Adipose tissue (tissue), 3 donors: ENCODE results near the gene UBLCP1. TPM values are rescaled to one million over a fixed set of nuclear protein-coding genes. Genes with fewer than 3 reads are reported as not detected.
"Not testable (repeated sequence)": the region's sequence is repeated elsewhere in the genome, so short reads cannot be mapped to it uniquely, and the experiment has no call there.

ENCODE experiments used
- H3K27ac ChIP-seq: one replicate; pipeline ENCODE4 v1.5.1; 2013; ENCODE audit warnings: low read depth, low read length
- WGBS, 3 donors: extraction: QIAGEN DNeasy Blood & Tissue Kit; methylation state at CpG; one replicate each; pipeline ENCODE4 v1.1.7; 2013; 5-methylcytosine and 5-hydroxymethylcytosine counted together
- polyA plus RNA-seq, 3 donors: library from polyadenylated mRNA; stranded (reverse); fragments of 200-250 nt; gene quantifications; one replicate each; pipeline ENCODE4 v1.2.3, GENCODE V29; 2013
- donor health status: healthy with polysubstance abuse.
- donor health status: Bipolar disorder and iron deficiency.
- donor health status: healthy.

UBLCP1 gene
- polyA plus RNA-seq, 3 donors: 8.1 to 26.3 (median 13.6) TPM

DNA sequence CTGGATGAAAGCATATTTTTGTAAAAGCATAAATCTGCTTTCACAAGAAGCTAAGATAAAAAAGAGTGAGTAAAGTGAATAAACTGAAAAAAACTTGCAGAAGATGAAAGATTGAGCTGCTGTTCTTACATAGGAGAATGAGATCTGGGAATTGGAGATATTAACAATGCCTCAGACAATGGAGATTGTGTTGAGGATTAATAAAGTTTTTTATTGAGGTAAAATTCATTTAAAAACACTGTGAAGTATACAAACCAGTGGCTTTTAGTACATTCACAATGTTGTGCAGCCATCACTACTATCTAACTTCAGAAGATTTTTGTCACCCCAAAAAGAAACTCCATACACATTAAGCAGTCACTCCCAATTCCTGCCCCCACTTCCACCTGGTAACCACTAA lies 19.7 kb upstream of the UBLCP1 start:
- no peak overlapping the region for H3K27ac ChIP-seq

DNA sequence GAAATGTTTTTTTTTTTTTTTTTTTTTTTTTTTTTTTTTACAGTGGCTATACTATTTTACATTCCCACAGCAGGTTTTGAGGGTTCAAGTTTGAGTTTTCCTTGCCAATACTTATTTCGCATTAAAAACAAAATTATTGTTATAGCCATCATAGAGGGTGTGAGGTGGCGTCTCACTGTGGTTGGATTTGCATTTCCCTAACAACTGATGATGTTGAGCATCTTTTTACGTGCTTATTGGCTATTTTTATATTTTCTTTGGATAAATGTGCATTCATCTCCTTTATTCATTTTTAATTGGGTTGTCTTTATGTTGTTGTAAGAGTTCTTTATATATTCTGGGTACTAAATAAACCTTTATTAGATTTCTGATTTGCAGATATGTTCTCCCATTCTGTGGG lies 18.9 kb upstream of the UBLCP1 start:
- 63 to 78% (median 72%) methylated on average over 3 of the region's 3 CpGs for WGBS, 3 donors
- H3K27ac ChIP-seq: no peak overlapping the region

- H3K27ac ChIP-seq: no peak overlapping the region
Measured at GRCh38 chr5:159244890-159245289, 18.2 kb upstream of the UBLCP1 start.

- WGBS, 3 donors: 60 to 84% (median 81%) methylated on average over 2 of the region's 2 CpGs
- H3K27ac ChIP-seq: no peak overlapping the region
Measured at GRCh38 chr5:159249158-159249557, 13.9 kb upstream of the UBLCP1 start.

- H3K27ac ChIP-seq: no peak overlapping the region
- 0 to 88% (median 45%) methylated on average over 1 of the region's 1 CpG for WGBS, 3 donors
Measured at GRCh38 chr5:159252195-159252594, 10.9 kb upstream of the UBLCP1 start.

DNA sequence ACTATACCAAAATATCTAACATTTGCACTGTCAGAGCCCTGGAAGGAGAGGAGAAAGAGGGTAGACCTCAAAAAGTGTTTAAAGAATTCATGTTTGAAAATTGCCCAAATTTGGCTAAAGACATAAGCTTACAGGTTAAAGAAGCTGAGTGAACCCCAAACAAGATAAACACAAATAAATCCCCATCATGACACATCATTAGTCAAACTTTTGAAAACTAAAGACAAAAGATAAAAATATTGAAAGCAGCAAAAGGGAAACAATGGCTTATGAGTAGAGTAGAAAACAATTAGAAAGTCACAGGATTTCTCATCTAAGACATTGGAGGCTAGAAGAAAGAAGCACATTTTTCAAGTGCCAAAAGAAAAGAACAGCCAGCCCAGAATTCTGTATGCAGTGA lies 6.1 kb upstream of the UBLCP1 start:
- no peak overlapping the region for H3K27ac ChIP-seq

DNA sequence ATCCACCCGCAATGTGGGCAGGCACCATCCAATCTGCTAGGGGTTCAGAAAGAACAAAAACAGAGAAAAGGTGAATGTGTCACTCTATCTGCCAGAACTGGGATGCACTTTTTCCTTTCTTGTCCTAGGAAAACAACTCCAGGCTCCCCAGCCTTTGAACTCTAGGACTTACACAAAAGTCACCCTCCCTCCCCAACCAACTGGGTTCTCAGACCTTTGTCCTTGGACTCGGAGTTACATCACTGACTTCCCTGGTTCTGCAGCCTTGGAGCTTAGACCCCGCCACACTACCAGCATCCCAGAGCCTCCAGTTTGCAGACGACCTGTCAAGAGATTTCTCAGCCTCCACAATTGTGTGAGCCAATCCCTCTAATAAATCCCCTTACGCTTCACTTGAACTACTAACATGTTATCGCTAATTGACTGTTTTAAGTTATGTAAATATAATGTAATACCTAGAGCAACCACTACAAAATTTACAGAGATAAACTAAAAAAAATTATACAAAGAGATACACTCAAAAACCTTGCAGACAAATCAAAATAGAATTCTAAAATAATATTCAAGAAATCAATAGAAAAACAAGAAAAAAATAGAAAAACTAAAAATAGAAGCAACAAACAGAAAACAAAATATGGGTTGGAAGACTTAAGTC lies 5.3 kb upstream of the UBLCP1 start:
- no peak overlapping the region for H3K27ac ChIP-seq
- 70 to 85% (median 79%) methylated on average over 6 of the region's 6 CpGs for WGBS, 3 donors

GRCh38 chr5:159258361-159258760 lies 4.7 kb upstream of the UBLCP1 start:
- no peak overlapping the region for H3K27ac ChIP-seq
- 92 to 98% (median 97%) methylated on average over 2 of the region's 2 CpGs for WGBS, 3 donors

DNA sequence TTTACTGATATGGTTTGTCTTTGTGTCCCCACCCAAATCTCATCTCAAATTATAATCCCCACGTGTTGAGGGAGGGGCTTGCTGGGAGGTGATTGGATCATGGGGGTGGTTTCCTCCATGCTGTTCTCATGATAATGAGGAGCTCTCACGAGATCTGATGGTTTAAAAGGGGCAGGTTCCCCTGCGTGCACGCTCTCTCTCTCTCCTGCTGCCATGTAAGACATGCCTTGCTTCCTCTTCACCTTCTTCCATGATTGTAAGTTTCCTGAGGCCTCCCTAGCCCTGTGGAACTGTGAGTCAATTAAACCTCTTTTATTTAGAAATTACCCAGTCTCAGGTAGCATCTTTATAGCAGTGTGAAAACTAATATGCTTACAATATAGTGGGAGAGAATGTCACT lies 2.9 kb upstream of the UBLCP1 start:
- not testable (repeated sequence) for H3K27ac ChIP-seq
- 56 to 71% (median 67%) methylated on average over 4 of the region's 4 CpGs for WGBS, 3 donors

DNA sequence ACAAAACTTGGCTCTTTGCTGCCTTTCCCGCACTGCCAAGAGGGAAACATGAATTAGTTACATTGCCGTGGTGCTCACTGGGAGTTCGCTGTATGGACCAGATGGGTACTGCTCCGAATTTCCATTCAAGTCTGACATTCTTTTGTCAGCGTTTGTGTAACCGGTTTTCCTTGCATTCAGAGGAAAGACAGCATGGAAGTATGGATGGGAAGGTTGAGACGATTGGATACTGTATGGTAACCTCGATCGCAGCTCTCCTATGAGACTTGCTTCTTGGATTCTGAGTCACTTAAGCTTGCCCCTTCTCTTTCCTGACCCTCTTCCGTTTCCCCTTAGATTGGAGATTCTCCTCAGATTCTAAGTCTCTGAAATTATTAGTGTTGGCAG lies 625 bp upstream of the UBLCP1 start:
- peak overlapping the region; percentile 45 for H3K27ac ChIP-seq
- WGBS, 3 donors: 8 to 29% (median 28%) methylated on average over 10 of the region's 10 CpGs

DNA sequence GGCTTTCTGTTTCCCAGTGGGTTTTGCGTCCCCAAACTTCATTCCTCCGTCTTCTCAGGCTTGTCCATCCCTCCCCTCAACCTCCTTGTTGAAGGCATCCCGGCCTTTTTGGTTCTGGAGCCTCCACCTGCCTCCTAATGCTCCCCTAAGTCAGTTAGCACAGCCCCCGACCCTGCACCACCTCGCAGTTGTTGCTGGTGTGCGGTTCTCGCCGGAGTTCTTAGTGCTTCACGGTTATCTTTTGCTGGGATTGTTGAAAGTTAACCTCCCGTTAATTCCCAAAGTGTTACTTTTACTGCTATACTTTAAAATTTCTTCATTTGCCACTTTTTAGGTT lies 447 bp downstream of the UBLCP1 start:
- peak overlapping the region; percentile 45 for H3K27ac ChIP-seq

GRCh38 chr5:159266764-159267163 lies 3.7 kb downstream of the UBLCP1 start:
- not testable (repeated sequence) for H3K27ac ChIP-seq
- 97 to 98% (median 97%) methylated on average over 2 of the region's 2 CpGs for WGBS, 3 donors

More for the DNA sequence above, 447 bp downstream of the UBLCP1 start:
- 3 to 10% (median 7%) methylated on average over 10 of the region's 10 CpGs for WGBS, 3 donors

DNA sequence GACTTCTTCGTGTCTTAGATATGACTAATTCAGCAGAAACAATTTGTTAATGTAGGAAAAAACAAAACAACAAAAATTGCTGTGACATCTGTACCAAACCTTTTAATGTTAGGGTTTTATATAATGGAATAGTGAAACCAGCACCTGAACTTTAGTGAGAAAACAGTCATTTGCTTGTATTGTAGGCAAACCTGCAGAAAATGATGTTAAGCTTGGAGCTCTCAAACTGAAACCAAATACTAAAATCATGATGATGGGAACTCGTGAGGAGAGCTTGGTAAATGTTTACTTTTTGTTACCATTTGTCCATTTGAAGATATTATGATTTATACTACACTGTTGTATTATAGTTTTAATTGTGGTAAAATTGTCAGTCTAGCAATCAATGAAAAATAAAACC lies 6.6 kb downstream of the UBLCP1 start:
- H3K27ac ChIP-seq: no peak overlapping the region
- WGBS, 3 donors: 77 to 90% (median 82%) methylated on average over 2 of the region's 2 CpGs

- H3K27ac ChIP-seq: no peak overlapping the region
Measured at GRCh38 chr5:159273923-159274322, 10.8 kb downstream of the UBLCP1 start.

DNA sequence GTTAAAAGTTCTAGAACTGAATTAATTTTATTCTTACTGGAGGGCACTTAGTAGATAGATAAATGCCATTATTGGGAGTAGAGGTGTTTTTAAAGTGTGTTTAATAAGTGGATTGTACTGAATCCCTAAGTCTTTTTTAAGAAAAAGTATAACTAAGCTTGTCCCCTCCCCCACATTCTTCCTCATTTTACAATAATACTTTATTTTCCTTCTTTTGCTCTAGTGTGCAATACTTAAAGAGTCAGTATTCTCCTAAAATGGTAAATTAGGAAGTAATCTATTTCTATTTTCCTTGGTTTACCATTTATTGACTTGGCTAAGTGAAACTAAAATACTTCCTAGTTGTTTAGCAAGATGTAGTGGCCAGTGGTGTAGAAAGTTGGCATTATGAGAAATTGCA lies 11.6 kb downstream of the UBLCP1 start:
- no peak overlapping the region for H3K27ac ChIP-seq

DNA sequence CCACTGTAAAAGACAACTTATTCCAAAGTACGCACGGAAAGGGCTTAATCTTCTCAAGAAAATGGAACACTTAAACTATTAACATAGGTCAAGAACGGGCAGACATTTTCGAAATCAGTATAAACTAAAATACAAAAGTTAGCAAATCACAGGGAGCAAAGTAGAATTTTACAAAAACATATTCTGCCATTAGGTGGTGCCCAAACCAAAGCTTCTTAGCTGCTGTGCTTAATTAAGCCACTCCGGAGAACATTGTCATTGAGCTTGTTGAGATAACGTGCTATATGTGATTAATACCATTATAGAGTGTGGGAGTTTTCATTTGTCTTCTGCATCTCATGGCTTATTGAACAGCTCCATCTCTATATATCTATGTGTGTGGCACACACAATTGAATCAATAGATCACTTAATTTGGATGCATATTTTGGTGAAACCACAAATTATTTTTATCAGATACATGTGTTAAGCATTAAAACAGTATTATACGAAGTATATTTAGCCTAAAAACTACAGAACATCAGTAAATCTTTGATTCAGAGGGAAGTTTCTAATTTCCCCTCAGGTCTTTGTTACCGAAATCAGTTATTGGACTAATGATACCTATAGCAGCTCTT lies 23.4 kb downstream of the UBLCP1 start:
- WGBS, 3 donors: 52 to 57% (median 55%) methylated on average over 8 of the region's 8 CpGs
- H3K27ac ChIP-seq: no peak overlapping the region

DNA sequence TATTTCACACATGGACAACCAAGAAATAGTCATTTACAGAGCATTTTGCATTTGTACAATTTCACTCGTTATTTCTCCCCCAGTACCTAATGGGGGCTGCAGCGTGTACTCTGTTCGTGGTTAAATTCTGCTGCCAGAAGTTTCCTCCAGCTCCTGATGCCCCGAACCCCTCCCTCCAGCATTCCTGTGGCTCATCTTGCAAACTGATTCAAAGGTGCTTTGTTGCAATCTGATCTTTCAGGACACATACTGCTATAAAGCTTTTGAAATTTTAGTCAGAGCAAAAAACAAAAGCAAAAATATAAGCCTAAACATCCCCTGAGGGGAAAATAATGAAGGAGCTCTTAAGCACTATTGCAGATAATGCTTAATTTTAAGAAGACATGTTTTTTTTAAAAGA lies 27.7 kb downstream of the UBLCP1 start:
- WGBS, 3 donors: 51 to 80% (median 63%) methylated on average over 4 of the region's 4 CpGs
- no peak overlapping the region for H3K27ac ChIP-seq

DNA sequence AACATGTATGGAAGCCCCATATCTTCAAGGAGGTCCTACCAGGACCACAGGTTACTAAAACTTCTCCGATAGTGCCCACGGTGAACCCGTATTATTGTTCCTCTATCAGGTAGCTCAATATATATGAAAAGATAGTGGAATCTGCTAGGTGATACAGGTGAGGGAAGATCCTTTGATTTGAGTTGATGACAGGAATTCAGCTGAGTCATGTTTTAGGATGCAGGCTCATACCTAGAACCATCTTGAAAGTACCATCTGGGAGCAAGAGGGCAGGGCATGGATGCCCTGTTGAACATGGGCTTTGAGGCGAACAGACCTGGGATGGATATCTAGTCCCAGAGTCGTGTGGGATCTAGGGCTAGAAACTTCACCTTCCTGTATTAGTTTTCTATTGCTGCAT lies 31.8 kb downstream of the UBLCP1 start:
- 88 to 94% (median 94%) methylated on average over 5 of the region's 5 CpGs for WGBS, 3 donors
- H3K27ac ChIP-seq: no peak overlapping the region

GRCh38 chr5:159297300-159297699 lies 34.2 kb downstream of the UBLCP1 start:
- 90 to 94% (median 93%) methylated on average over 4 to 5 of the region's 5 CpGs for WGBS, 3 donors
- not testable (repeated sequence) for H3K27ac ChIP-seq

DNA sequence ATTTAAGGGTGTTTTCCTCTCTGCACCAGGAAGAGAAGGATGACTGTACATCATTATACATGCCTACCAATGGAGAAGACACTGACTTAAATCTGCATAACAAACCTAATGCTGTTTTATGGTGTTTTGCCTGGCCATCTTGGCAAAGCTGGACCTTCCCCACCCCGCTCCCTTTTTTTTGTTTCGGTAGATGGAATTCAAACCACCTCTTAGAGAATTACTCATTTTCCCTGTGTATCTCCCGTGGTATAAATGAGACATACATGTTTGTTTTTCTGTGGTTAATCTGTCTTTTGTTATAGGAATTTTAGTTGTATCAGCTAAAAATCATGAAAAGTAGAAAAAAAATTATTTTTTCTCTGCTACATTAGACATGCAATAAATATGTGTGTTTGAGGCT lies 38.4 kb downstream of the UBLCP1 start:
- 85 to 89% (median 89%) methylated on average over 3 of the region's 3 CpGs for WGBS, 3 donors
- H3K27ac ChIP-seq: no peak overlapping the region
